ENCODE measurements around the gene TYRO3. TPM values are rescaled to one million over a fixed set of nuclear protein-coding genes. Genes with fewer than 3 reads are reported as not detected.

TYRO3 gene
- total RNA-seq, 2 donors from 2014 or later, result 5.2 to 99.6 TPM

GRCh38 chr15:41512512-41512939 lies 46.5 kb upstream of the TYRO3 start:
- Histone ChIP-seq H3K4me1 (replicated peaks) (peaks cover 16% of the 10 kb centered on the region), H3K4me3 (peak overlapping the region in 1 of 2 donors; percentile 9), H3K27ac (no peak overlapping the region), H3K36me3 (no peaks in the 10 kb centered on the region), H3K27me3 (replicated peaks; ENCODE audit: insufficient read depth) (peaks cover 21% of the 10 kb centered on the region), H3K9me3 (no peaks in the 10 kb centered on the region)
- whole genome bisulfite sequencing, result 7% methylated on average over 33 of the region's 33 CpGs
- intact Hi-C loops (cut with DNase I), result no loop called here
- TF ChIP-seq POLR2AphosphoS5 (IDR thresholded peaks at IDR 0.05) (no peak), POLR2A (IDR thresholded peaks at IDR 0.05) (no peak)
- DNase-seq (ENCODE audit: low spot score), result no peak

- 2% methylated on average over 40 of the region's 40 CpGs for WGBS
- H3K9me3 ChIP-seq, result no peaks in the 10 kb centered on the region
Measured at GRCh38 chr15:41512940-41513505, 46.0 kb upstream of the TYRO3 start.

GRCh38 chr15:41513506-41514227 lies 45.3 kb upstream of the TYRO3 start, which contains the start of gene LTK:
TSS of gene LTK (minus strand) at chr15:41513827. CDS start at chr15:41513709, 118 bp downstream.
- WGBS, result 11% methylated on average over 33 of the region's 33 CpGs
- peak within 1 kb of the TSS; percentile 9 to 11 for H3K4me3 ChIP-seq
- TF ChIP-seq POLR2A (IDR thresholded peaks at IDR 0.05) (no peak), CTCF (IDR thresholded peaks at IDR 0.05) (no peak), POLR2AphosphoS5 (IDR thresholded peaks at IDR 0.05) (no peak)
- intact Hi-C loops (cut with DNase I), result no loop called here
- peaks cover 21% of the 10 kb centered on the region for H3K27me3 ChIP-seq (replicated peaks; ENCODE audit: insufficient read depth)
- H3K9me3 ChIP-seq, result no peaks in the 10 kb centered on the region
- no peak within 1 kb of the TSS for H3K27ac ChIP-seq
- no peaks in the 10 kb centered on the region for H3K36me3 ChIP-seq
- H3K4me1 ChIP-seq (replicated peaks), result peaks cover 16% of the 10 kb centered on the region
- no peak for DNase-seq (ENCODE audit: low spot score)

More at GRCh38 chr15:41512940-41513505, 46.0 kb upstream of the TYRO3 start:
- Histone ChIP-seq H3K4me3 (peak overlapping the region; percentile 9 to 11), H3K4me1 (replicated peaks) (peaks cover 16% of the 10 kb centered on the region), H3K36me3 (no peaks in the 10 kb centered on the region), H3K27ac (no peak overlapping the region), H3K27me3 (replicated peaks; ENCODE audit: insufficient read depth) (peaks cover 21% of the 10 kb centered on the region)
- intact Hi-C loops (cut with DNase I), result no loop called here
- no peak for DNase-seq (ENCODE audit: low spot score)
- TF ChIP-seq POLR2AphosphoS5 (IDR thresholded peaks at IDR 0.05) (no peak), CTCF (IDR thresholded peaks at IDR 0.05) (no peak), POLR2A (IDR thresholded peaks at IDR 0.05) (no peak)

GRCh38 chr15:41517895-41518449 lies 41.0 kb upstream of the TYRO3 start:
- intact Hi-C loops (cut with DNase I), result no loop called here
- WGBS, result 90% methylated on average over 8 of the region's 8 CpGs
- Histone ChIP-seq H3K4me1 (replicated peaks) (peaks cover 3% of the 10 kb centered on the region), H3K27me3 (replicated peaks; ENCODE audit: insufficient read depth) (peaks cover 6% of the 10 kb centered on the region), H3K36me3 (no peaks in the 10 kb centered on the region), H3K9me3 (no peaks in the 10 kb centered on the region), H3K4me3 (no peak overlapping the region), H3K27ac (no peak overlapping the region)
- DNase-seq (ENCODE audit: low spot score), result no peak
- TF ChIP-seq POLR2AphosphoS5 (IDR thresholded peaks at IDR 0.05), result no peak
- no peak for TF ChIP-seq CTCF (IDR thresholded peaks at IDR 0.05)
- no peak for TF ChIP-seq POLR2A (IDR thresholded peaks at IDR 0.05)

GRCh38 chr15:41520636-41521035 lies 38.4 kb upstream of the TYRO3 start:
- DNase-seq (ENCODE audit: low spot score), result no peak
- Histone ChIP-seq H3K4me3 (no peak overlapping the region), H3K27me3 (replicated peaks; ENCODE audit: insufficient read depth) (no peaks in the 10 kb centered on the region), H3K27ac (no peak overlapping the region), H3K36me3 (no peaks in the 10 kb centered on the region), H3K9me3 (no peaks in the 10 kb centered on the region), H3K4me1 (replicated peaks) (no peaks in the 10 kb centered on the region)
- intact Hi-C loops (cut with DNase I), result no loop called here
- TF ChIP-seq POLR2A (IDR thresholded peaks at IDR 0.05) (no peak), CTCF (IDR thresholded peaks at IDR 0.05) (no peak), POLR2AphosphoS5 (IDR thresholded peaks at IDR 0.05) (no peak)
- 93% methylated on average over 17 of the region's 17 CpGs for WGBS
